Spleen (tissue), 11 donors: Measurements from ENCODE around the gene TLE1. TPM values are rescaled to one million over a fixed set of nuclear protein-coding genes. Genes with fewer than 3 reads are reported as not detected.
A peak's percentile ranks its signal among the peaks of the same experiment; 100 is the strongest.

Experiments
- DNase-seq: peaks from one replicate; pipeline ENCODE4 v3.0.0-alpha.2; 2020
- H3K27ac ChIP-seq, 8 donors: fragments of 200-600 bp; sonication (generic) in 7 of 8; 1 replicate in 4 of 8; 2 replicates in 4 of 8; pipeline versions ENCODE4 v1.5.0 to v1.8.0; 2016 to 2021; ENCODE audit warnings: inconsistent platforms in 4 of 8, mild to moderate bottlenecking in 4 of 8, moderate library complexity in 1 of 8
- H3K27me3 ChIP-seq, 7 donors: fragments of 200-600 bp; sonication (generic) in 6 of 7; replicated peaks in 1 of 7; 1 replicate in 4 of 7; 2 replicates in 3 of 7; pipeline versions ENCODE4 v1.5.0 to v1.8.0; 2016 to 2021; ENCODE audit warnings: inconsistent platforms in 3 of 7, mild to moderate bottlenecking in 1 of 7
- H3K36me3 ChIP-seq, 6 donors: fragments of 200-600 bp; sonication (generic) in 5 of 6; 1 replicate in 4 of 6; 2 replicates in 2 of 6; pipeline versions ENCODE4 v1.5.0 to v1.8.0; 2016 to 2021; ENCODE audit warnings: inconsistent platforms in 2 of 6
- H3K4me1 ChIP-seq, 6 donors: fragments of 200-600 bp; sonication (generic) in 5 of 6; 1 replicate in 3 of 6; 2 replicates in 3 of 6; pipeline versions ENCODE4 v1.5.0 to v1.8.0; 2016 to 2021; ENCODE audit warnings: inconsistent platforms in 3 of 6
- H3K4me3 ChIP-seq, 8 donors: fragments of 200-600 bp; sonication (generic) in 7 of 8; 1 replicate in 4 of 8; 2 replicates in 4 of 8; pipeline versions ENCODE4 v1.5.0 to v1.8.0; 2016 to 2021; ENCODE audit warnings: inconsistent platforms in 4 of 8, mild to moderate bottlenecking in 4 of 8, moderate library complexity in 2 of 8
- H3K9me3 ChIP-seq, 8 donors: fragments of 200-600 bp; sonication (generic) in 7 of 8; 1 replicate in 4 of 8; 2 replicates in 4 of 8; pipeline versions ENCODE4 v1.5.0 to v1.8.0; 2016 to 2021; ENCODE audit warnings: inconsistent platforms in 4 of 8
- POLR2A ChIP-seq, 3 donors: fragments of 450-650 bp; IDR thresholded peaks; one replicate each; pipeline ENCODE4 v1.5.1; 2017; ENCODE audit warnings: antibody characterized with exemption in 3 of 3, mild to moderate bottlenecking in 1 of 3
- POLR2AphosphoS5 ChIP-seq, 3 donors: sonication (generic); formaldehyde crosslinking; IDR thresholded peaks; one replicate each; pipeline ENCODE4 v1.5.1; 2017; ENCODE audit warnings: antibody characterized with exemption in 3 of 3
- WGBS, 5 donors: extraction: QIAGEN DNeasy Blood & Tissue Kit in 3 of 5; methylation state at CpG; one replicate each; pipeline versions ENCODE4 v1.1.5 to v1.1.7; 2013 to 2018; 5-methylcytosine and 5-hydroxymethylcytosine counted together
- intact Hi-C: fragments of 100-400 bp; cut with DNase I; formaldehyde crosslinking; loops from one replicate; pipeline ENCODE4 v1.15.0; 2023; ENCODE audit warnings: low total_unique reads
- polyA plus RNA-seq, 3 donors: library from polyadenylated mRNA; stranded (reverse); fragments of 200-250 nt; gene quantifications; one replicate each; pipeline ENCODE4 v1.2.1, GENCODE V29; 2013
- total RNA-seq, 7 donors: library from RNA; depleted of rRNA in 3 of 7; stranded (reverse); fragments of >200 nt in 3 of 7; fragmentation: NEBNext Ultra II Directional in 4 of 7; extraction: Animal tissue kit (Norgen Biotek cat#: 25700) in 4 of 7; gene quantifications; one replicate each; pipeline versions ENCODE4 v1.1.0 to v1.2.1, GENCODE V29; 2016 to 2021
- TF ChIP-seq, protein P1 (sequence below), 11 experiments: fragments of 200-600 bp in 7 of 11; fragments of 450-650 bp in 4 of 11; sonication (generic) in 4 of 11; IDR thresholded peaks in 8 of 11; conservative IDR thresholded peaks in 3 of 11; 1 replicate in 7 of 11; 2 replicates in 4 of 11; pipeline versions ENCODE4 v1.4.0 to v1.8.0; 2016 to 2021; ENCODE audit warnings: antibody characterized with exemption in 11 of 11, inconsistent platforms in 4 of 11, mild to moderate bottlenecking in 1 of 11
- donor health status: healthy with polysubstance abuse.
- donor health status: DM: no; HTN: no; CAD: no; lungs with moderate emphysema.
- donor health status: DM: no; HTN: no; CAD: no.
- donor health status: Bipolar disorder and iron deficiency.
- donor health status: healthy.
- donor health status: DM: no; HTN: no; CAD: no.
- donor health status: DM: yes; HTN: yes; CAD: no.

The TLE1 gene
- total and polyA plus RNA-seq, 10 donors: 34.7 to 110 (median 60.2) TPM

- H3K9me3 ChIP-seq: no peaks in the 10 kb centered on the region
- no peak for TF ChIP-seq POLR2AphosphoS5 (IDR thresholded peaks at IDR 0.05)
- no peak for TF ChIP-seq POLR2A (IDR thresholded peaks at IDR 0.05)
- TF ChIP-seq, protein P1, sequence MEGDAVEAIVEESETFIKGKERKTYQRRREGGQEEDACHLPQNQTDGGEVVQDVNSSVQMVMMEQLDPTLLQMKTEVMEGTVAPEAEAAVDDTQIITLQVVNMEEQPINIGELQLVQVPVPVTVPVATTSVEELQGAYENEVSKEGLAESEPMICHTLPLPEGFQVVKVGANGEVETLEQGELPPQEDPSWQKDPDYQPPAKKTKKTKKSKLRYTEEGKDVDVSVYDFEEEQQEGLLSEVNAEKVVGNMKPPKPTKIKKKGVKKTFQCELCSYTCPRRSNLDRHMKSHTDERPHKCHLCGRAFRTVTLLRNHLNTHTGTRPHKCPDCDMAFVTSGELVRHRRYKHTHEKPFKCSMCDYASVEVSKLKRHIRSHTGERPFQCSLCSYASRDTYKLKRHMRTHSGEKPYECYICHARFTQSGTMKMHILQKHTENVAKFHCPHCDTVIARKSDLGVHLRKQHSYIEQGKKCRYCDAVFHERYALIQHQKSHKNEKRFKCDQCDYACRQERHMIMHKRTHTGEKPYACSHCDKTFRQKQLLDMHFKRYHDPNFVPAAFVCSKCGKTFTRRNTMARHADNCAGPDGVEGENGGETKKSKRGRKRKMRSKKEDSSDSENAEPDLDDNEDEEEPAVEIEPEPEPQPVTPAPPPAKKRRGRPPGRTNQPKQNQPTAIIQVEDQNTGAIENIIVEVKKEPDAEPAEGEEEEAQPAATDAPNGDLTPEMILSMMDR (IDR thresholded peaks at IDR 0.05 in 8 of 11, conservative IDR thresholded peaks at IDR 0.05 in 3 of 11): no peak
- intact Hi-C loops: no loop called here
- H3K27me3 ChIP-seq: no peaks in the 10 kb centered on the region
- H3K4me1 ChIP-seq: peaks cover 0 to 34% (median 18%) of the 10 kb centered on the region in 6 donors
- peaks cover 0 to 80% (median 10%) of the 10 kb centered on the region in 6 donors for H3K36me3 ChIP-seq
- no peak for DNase-seq
- H3K27ac ChIP-seq: no peak overlapping the region
- 84 to 100% (median 94%) methylated on average over 1 of the region's 1 CpG for WGBS, 5 donors
- H3K4me3 ChIP-seq: no peak overlapping the region
Observed at GRCh38 chr9:81618923-81619322, 70.4 kb downstream of the TLE1 start.

DNA sequence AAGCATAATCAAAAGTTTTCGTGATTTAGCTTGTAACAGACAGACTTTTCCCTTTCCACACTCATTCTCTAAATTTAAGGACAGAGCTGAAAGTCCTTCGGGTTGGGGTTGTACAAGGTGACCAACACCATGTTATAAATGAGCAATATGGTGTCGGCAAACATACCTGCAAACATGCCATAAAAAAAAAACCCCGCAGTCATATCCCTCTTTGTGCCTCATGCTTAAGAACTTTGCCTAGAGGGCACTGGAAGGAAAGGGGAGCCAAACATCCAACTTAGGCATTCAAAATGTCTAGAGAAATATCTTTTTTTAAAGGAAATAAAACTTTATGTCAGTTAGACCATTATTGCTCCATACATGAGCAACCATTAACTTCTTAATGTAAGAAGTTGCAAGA lies 73.2 kb downstream of the TLE1 start:
- Histone ChIP-seq H3K27me3 (no peaks in the 10 kb centered on the region), H3K4me3 (no peak overlapping the region), H3K4me1 (peaks cover under 1 to 31% (median 17%) of the 10 kb centered on the region in 6 donors), H3K27ac (no peak overlapping the region), H3K9me3 (no peaks in the 10 kb centered on the region), H3K36me3 (peaks cover 0 to 95% (median 32%) of the 10 kb centered on the region in 6 donors)
- intact Hi-C loops: no loop called here
- TF ChIP-seq, protein P1 (IDR thresholded peaks at IDR 0.05 in 8 of 11, conservative IDR thresholded peaks at IDR 0.05 in 3 of 11): no peak
- DNase-seq: no peak
- WGBS, 5 donors: 79 to 94% (median 91%) methylated on average over 4 of the region's 4 CpGs

DNA sequence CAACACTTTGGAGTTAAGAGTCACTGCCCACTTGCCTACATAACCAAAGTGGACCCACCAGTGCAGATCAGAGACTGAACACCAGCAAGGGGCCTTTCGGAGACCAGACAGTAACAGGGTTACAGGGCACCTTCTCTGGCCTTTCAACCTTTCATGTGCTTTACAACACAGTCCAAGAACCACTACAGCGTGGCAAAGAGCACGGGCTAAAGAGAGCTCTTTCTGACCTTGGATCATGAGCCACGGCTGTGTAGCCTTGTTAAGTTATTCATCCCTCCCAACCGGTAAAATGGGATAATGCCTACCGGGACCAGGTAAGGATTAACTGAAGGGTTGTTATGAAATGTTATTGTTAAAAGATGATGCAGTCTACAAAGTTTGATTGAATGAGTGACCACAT lies 75.0 kb downstream of the TLE1 start:
- no peak for DNase-seq
- Histone ChIP-seq H3K4me1 (peaks cover 5 to 31% (median 17%) of the 10 kb centered on the region in 6 donors), H3K27me3 (no peaks in the 10 kb centered on the region), H3K9me3 (no peaks in the 10 kb centered on the region), H3K27ac (peak overlapping the region in 2 of 8 donors; percentile 43 to 68), H3K4me3 (no peak overlapping the region), H3K36me3 (peaks cover 0 to 100% (median 38%) of the 10 kb centered on the region in 6 donors)
- TF ChIP-seq POLR2AphosphoS5 (IDR thresholded peaks at IDR 0.05) (no peak), POLR2A (IDR thresholded peaks at IDR 0.05) (no peak)
- TF ChIP-seq, protein P1 (IDR thresholded peaks at IDR 0.05 in 8 of 11, conservative IDR thresholded peaks at IDR 0.05 in 3 of 11): no peak
- intact Hi-C loops: no loop called here
- 92 to 97% (median 94%) methylated on average over 6 of the region's 6 CpGs for WGBS, 5 donors

DNA sequence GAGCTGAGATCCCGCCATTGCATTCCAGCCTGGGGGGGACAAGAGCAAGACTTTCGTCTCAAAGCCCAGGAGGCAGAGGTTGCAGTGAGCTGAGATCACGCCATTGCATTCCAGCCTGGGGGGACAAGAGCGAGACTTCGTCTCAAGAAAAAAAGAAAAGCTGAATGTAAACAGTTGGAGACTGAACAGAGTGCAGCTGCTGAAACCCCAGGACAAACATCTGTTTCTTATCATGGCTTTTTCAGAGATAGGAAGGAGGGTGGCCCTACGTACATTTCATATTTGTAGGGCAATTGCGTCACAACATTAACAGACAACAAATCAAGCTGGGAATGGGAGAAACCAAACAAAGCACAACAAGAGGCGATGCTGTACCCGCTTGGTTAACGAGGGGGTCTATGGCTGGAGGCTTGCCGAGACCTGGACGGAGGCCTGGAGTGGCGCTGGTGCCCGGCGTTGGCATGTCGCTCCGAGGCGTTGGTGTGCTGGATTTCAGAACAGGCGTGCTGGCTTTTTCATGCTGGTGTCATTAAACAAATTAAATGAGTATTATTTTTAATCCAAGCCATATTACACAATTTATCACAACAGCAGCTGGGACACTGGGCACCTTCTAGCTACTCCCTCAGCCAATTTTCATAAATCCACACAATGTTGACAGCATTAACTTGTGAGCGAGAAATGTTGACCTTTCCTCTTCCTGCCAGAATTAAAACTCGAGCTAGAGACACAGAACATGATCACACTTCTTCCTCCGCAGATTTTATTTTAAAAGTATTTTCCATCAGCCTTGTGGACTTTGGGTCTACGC lies 76.1 kb downstream of the TLE1 start:
- H3K36me3 ChIP-seq: peaks cover 0 to 100% (median 40%) of the 10 kb centered on the region in 6 donors
- intact Hi-C loops: no loop called here
- no peak overlapping the region for H3K4me3 ChIP-seq
- WGBS, 5 donors: 77 to 86% (median 78%) methylated on average over 23 of the region's 23 CpGs
- H3K9me3 ChIP-seq: no peaks in the 10 kb centered on the region
- H3K4me1 ChIP-seq: peaks cover 5 to 31% (median 17%) of the 10 kb centered on the region in 6 donors
- TF ChIP-seq, protein P1 (IDR thresholded peaks at IDR 0.05 in 8 of 11, conservative IDR thresholded peaks at IDR 0.05 in 3 of 11): no peak
- peak; percentile 41 to 65 (median 65) for TF ChIP-seq POLR2AphosphoS5 (IDR thresholded peaks at IDR 0.05)
- TF ChIP-seq POLR2A (IDR thresholded peaks at IDR 0.05): no peak
- no peak for DNase-seq
- no peaks in the 10 kb centered on the region for H3K27me3 ChIP-seq
- peak overlapping the region in 7 of 8 donors; percentile 38 to 68 (median 55) for H3K27ac ChIP-seq
